ENCODE measurements around the gene CDC42SE2.
"Not testable (repeated sequence)": the region's sequence is repeated elsewhere in the genome, so short reads cannot be mapped to it uniquely, and the experiment has no call there.

DNA sequence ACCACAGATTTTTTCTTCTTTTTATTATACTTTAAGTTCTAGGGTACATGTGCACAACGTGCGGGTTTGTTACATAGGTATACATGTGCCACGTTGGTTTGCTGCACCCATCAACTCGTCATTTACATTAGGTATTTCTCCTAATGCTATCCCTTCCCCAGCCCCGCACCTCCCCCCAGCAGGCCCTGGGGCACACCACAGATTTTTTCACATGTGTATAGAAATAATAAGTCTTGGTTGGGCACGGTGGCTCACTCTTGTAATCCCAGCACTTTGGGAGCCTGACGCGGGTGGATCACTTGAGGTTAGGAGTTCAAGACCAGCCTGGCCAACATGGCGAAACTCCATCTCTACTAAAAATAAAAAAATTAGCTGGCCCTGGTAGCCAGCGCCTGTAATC is 9.8 kb upstream of the CDC42SE2 start:
- TF ChIP-seq, protein P1, sequence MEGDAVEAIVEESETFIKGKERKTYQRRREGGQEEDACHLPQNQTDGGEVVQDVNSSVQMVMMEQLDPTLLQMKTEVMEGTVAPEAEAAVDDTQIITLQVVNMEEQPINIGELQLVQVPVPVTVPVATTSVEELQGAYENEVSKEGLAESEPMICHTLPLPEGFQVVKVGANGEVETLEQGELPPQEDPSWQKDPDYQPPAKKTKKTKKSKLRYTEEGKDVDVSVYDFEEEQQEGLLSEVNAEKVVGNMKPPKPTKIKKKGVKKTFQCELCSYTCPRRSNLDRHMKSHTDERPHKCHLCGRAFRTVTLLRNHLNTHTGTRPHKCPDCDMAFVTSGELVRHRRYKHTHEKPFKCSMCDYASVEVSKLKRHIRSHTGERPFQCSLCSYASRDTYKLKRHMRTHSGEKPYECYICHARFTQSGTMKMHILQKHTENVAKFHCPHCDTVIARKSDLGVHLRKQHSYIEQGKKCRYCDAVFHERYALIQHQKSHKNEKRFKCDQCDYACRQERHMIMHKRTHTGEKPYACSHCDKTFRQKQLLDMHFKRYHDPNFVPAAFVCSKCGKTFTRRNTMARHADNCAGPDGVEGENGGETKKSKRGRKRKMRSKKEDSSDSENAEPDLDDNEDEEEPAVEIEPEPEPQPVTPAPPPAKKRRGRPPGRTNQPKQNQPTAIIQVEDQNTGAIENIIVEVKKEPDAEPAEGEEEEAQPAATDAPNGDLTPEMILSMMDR (conservative IDR thresholded peaks at IDR 0.05 in 1 of 2, IDR thresholded peaks at IDR 0.05 in 1 of 2; ENCODE audit: extremely low read depth in 1 of 2, insufficient read depth in 1 of 2, low read depth in 1 of 2, low read length in 2 of 2) = not testable (repeated sequence)
- TF ChIP-seq EZH2 (IDR thresholded peaks at IDR 0.05; ENCODE audit: borderline replicate concordance, low read length) = not testable (repeated sequence)
